AG04450 (cell line): ENCODE data around the gene RASSF1. TPM values are rescaled to one million over a fixed set of nuclear protein-coding genes. Genes with fewer than 3 reads are reported as not detected.

ENCODE experiments used
- CTCF ChIA-PET: fragments of 300-600, 350-600 bp; formaldehyde crosslinking; extraction: SDS; loops from one replicate; lab custom pipeline; 2022; ENCODE audit warnings: antibody characterized with exemption, inconsistent platforms; lab: Charles Lee
- POLR2A ChIA-PET: fragments of 350-600 bp; formaldehyde crosslinking; extraction: SDS; loops from one replicate; lab custom pipeline; 2021; ENCODE audit warnings: antibody characterized with exemption, inconsistent platforms; lab: Yijun Ruan, JAX
- DNase-seq: peaks from one replicate; pipeline ENCODE4 v3.0.0-alpha.2; 2011; ENCODE audit warnings: low read depth, low spot score
- H3K27ac ChIP-seq: one replicate; pipeline ENCODE4 v1.5.1; 2012; ENCODE audit warnings: low read depth, low read length, control low read depth
- H3K27me3 ChIP-seq: one replicate; pipeline ENCODE4 v1.6.0; 2012; ENCODE audit warnings: low read length; ENCODE audit not compliant: control insufficient read depth, insufficient read depth
- H3K4me3 ChIP-seq: 2 replicates; pipeline ENCODE4 v1.5.1; 2011; ENCODE audit warnings: mild to moderate bottlenecking, low read depth, low read length, control low read depth
- H3K9me3 ChIP-seq: 2 replicates; pipeline ENCODE4 v1.5.1; 2012; ENCODE audit warnings: low read length; ENCODE audit not compliant: control insufficient read depth, insufficient read depth
- CTCF ChIP-seq: IDR thresholded peaks from 2 replicates; pipeline ENCODE4 v1.5.1; 2011; ENCODE audit warnings: low read depth, low read length, control low read depth, inconsistent platforms
- polyA plus RNA-seq: library from polyadenylated mRNA; depleted of rRNA; stranded (reverse); fragments of >200 nt; gene quantifications from 2 replicates; pipeline ENCODE4 v1.2.3, GENCODE V29; 2011

The RASSF1 gene
- polyA plus RNA-seq, 1 experiment = 25.1 TPM

- CTCF ChIA-PET = interaction anchor here (1.0 to 1.1 kb wide), 2 partner anchors 60 to 222 kb away, joined by 3 read pairs; no protein-coding TSS in a partner anchor
- Histone ChIP-seq H3K27me3 (no peaks in the 10 kb centered on the region), H3K4me3 (peak overlapping the region; percentile 83), H3K9me3 (no peaks in the 10 kb centered on the region; the same call in 1 of the 2 replicates), H3K27ac (peak overlapping the region; percentile 40)
- DNase-seq = no peak
- POLR2A ChIA-PET = interaction anchor here (1.0 kb wide), 1 partner anchor 21 kb away, joined by 3 read pairs; the partner anchor contains the start of genes HYAL3 and NAA80
- no peak for TF ChIP-seq CTCF
Measured at GRCh38 chr3:50319894-50320625, 20.6 kb downstream of the RASSF1 start.

GRCh38 chr3:50319181-50319893, 21.3 kb downstream of the RASSF1 start:
- H3K9me3 ChIP-seq = no peaks in the 10 kb centered on the region; the same call in 1 of the 2 replicates
- ChIA-PET CTCF (no interaction called here), POLR2A (no interaction called here)
- no peak for TF ChIP-seq CTCF
- H3K27ac ChIP-seq = no peak overlapping the region
- no peak overlapping the region for H3K4me3 ChIP-seq
- H3K27me3 ChIP-seq = no peaks in the 10 kb centered on the region
- DNase-seq = no peak

GRCh38 chr3:50318615-50319014, 22.0 kb downstream of the RASSF1 start:
- ChIA-PET CTCF (no interaction called here), POLR2A (no interaction called here)
- Histone ChIP-seq H3K27ac (no peak overlapping the region), H3K4me3 (no peak overlapping the region), H3K9me3 (no peaks in the 10 kb centered on the region; the same call in 1 of the 2 replicates), H3K27me3 (no peaks in the 10 kb centered on the region)
- no peak for DNase-seq
- TF ChIP-seq CTCF = no peak

- CTCF ChIA-PET = no interaction called here
- H3K9me3 ChIP-seq = no peaks in the 10 kb centered on the region; the same call in 1 of the 2 replicates
- no peaks in the 10 kb centered on the region for H3K27me3 ChIP-seq
- POLR2A ChIA-PET = no interaction called here
- H3K27ac ChIP-seq = no peak overlapping the region
- no peak for TF ChIP-seq CTCF
- H3K4me3 ChIP-seq = no peak overlapping the region
- no peak for DNase-seq
Measured at GRCh38 chr3:50318163-50318562, 22.5 kb downstream of the RASSF1 start.

GRCh38 chr3:50317300-50317699, 23.3 kb downstream of the RASSF1 start:
- Histone ChIP-seq H3K27ac (no peak overlapping the region), H3K9me3 (no peaks in the 10 kb centered on the region; the same call in 1 of the 2 replicates), H3K27me3 (no peaks in the 10 kb centered on the region), H3K4me3 (no peak overlapping the region)
- CTCF ChIA-PET = no interaction called here
- DNase-seq = no peak
- POLR2A ChIA-PET = no interaction called here
- no peak for TF ChIP-seq CTCF
